EL (cell line): Measurements from ENCODE around the gene ITPR3.
A peak's percentile ranks its signal among the peaks of the same experiment; 100 is the strongest.
"Not testable (repeated sequence)": the region's sequence is repeated elsewhere in the genome, so short reads cannot be mapped to it uniquely, and the experiment has no call there.

ENCODE experiments used
- DNase-seq: peaks from one replicate; pipeline ENCODE4 v3.0.0-alpha.2; 2016

ITPR3 gene

GRCh38 chr6:33616113-33616512 is 5.0 kb upstream of the ITPR3 start:
- no peak for DNase-seq

GRCh38 chr6:33616913-33617312 is 4.2 kb upstream of the ITPR3 start:
- DNase-seq: no peak

DNA sequence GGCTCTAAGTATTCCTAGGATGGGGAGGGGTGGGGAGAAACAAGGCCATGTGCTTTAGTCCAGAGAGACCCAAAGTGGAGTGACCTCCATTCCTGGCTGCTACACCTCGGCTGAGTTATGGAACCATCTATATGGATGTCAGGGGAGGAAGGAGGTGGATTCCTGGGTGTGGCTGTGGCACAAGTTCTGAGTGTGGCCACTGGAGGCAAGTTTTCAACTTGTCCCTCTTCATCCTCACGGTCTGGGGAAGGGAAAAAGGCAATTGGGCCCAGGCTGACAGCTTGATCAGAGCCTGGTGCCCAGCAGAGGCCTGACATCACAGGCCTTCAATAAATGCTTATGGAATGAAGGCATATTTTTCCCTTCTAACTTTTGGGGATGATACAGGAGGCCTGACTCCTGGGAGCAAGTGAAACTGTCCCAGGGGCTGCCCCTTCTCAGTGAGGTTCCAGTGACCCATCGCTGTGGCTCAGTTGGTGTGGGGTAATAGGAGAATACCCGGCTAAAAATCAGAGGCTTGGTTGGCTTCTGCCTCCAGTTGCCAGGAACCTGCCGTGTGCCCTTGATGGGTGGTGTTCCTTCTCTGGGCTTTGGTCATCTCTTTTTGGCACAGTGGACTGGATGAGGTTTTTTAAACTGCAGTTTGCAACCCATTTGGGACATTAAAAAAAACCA is 1.8 kb upstream of the ITPR3 start:
- no peak for DNase-seq

DNA sequence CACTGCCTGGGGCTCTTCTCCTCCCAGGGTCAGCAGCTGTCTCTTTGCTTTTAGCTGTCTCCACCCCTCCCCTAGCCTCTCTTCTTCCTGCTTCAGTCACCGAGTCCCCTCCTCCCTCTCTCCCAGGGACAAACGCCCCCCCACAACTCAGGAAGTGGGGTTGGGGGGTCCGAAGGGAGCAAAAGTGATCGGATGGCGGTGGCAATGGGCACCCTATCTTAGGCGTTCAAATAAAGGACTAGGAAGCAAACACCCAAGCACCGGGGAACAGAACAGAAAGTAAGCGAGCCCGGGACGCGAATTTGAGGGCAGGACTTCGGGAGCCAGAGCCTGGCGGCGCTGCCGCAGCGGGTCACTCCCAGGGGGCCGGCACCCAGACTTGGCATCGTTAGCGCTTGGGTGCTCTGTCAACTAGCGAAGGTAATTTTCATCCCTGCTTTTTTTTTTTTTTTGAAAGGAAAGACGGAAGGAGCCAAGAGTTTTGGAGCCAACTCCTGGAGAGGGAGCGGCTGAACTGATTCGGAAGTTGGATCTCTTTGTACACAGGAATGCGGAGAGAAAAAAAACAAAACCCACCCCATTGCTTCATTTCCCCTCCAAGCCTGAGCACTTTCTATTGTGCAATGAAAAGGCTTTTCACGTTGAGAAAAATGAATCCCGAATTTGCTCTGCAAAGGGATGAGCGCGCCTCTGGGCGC is 815 bp upstream of the ITPR3 start:
- DNase-seq: peak; percentile 63

DNA sequence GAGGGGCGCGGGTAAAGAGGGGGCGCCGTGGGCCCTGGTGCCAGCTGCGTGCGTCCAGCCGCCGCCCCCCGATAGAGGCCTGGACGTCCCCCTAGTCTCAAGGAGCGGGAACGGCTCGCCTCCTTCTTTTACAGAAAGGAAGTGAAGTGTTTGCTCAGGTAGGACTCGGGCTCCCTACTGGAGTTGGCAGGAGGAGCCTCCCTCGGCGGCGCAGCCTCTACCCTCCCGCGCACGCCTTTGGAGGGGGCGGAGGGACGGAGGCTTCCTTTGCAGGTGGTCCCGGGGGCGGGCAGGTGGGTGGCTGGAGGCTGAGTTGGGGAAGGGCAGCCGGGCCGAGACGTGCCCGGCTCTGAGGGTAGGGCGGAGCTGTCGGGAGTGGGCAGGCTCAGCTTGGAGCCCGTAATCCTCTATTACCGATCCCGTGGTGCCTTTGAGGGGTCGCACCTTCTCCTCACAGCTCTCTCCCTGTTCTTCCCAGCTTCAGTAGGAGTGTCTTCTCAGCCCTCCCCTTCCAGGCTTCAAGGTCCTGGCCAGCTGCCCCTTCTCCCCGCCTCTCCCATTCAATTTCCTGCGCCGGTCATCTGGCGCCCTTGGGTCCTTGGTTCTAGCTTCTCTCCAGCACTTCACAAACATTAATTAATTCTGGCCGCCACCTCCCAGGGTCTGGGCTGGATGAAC is 728 bp downstream of the ITPR3 start:
- peak; percentile 67 for DNase-seq

DNA sequence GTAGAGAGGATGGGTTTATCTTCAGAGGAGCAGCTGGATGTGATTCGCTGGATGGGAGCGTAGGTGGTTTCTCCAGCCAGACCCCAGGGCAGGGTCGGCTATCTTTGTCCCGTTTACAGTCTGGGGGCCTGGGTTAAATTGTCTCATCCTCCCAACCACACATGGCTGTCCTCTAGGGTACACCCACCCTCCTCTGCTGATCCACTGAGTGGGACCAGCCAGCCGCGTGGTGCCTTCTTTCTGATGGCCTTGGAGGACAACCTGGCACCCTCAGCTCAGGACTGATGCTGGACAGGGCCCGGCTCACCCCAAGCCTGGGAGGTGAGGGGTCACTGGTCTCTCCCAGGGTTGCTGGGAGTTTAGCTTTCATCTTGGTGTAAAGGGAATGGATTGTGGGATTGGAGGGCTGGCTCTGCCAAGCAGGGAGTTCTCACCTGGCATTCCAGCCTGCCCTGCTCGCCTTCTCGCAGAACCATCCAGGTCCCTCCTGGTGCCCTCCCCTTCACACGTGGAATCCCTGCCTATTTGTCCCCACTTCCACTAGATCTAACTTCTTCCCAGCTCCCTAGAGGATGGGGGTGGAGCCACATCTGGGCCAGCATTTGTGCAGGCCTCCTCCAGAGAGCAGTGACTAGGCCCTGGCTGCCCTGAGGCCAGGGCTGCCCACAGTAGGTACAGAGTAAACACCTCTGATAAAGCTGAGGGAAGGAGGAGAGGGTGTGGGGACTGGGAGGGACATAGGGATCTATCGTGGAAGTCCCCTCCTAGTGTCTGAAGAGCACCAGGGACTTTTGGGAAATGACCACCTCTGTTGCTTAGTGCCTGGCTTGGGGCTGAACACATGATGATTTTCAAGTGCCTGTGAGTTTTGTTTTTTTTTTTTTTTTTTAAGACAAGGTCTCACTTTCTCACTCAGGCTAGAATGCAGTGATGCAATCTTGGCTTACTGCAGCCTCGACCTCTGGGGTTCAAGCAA is 1.6 kb downstream of the ITPR3 start:
- peak; percentile 62 for DNase-seq

GRCh38 chr6:33623895-33624381 is 2.8 kb downstream of the ITPR3 start:
- DNase-seq: no peak

DNA sequence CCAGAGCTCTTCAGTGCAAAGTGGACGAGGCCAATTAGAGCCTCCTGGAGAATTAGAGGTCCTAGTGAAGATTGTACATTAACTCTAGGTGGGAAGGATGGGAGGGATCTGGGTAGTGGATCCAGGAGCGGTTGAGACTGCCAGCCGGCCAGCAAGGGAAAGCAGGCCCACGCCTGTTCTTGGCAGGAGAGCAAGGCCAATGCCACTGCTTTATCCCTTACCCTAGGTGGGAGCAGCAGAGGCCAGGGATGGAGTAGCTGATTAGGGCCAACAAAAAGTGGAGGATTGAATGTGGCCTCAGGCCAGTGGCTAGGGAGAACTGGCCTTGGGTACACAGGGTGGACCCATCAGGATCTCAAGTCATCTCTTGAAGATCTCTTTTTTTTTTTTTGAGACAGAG is 3.7 kb downstream of the ITPR3 start:
- DNase-seq: no peak

GRCh38 chr6:33627876-33628275 is 6.8 kb downstream of the ITPR3 start:
- DNase-seq: no peak

- no peak for DNase-seq
Observed at GRCh38 chr6:33628401-33628964, 7.4 kb downstream of the ITPR3 start.

- DNase-seq: no peak
Observed at GRCh38 chr6:33630014-33630413, 8.9 kb downstream of the ITPR3 start.

DNA sequence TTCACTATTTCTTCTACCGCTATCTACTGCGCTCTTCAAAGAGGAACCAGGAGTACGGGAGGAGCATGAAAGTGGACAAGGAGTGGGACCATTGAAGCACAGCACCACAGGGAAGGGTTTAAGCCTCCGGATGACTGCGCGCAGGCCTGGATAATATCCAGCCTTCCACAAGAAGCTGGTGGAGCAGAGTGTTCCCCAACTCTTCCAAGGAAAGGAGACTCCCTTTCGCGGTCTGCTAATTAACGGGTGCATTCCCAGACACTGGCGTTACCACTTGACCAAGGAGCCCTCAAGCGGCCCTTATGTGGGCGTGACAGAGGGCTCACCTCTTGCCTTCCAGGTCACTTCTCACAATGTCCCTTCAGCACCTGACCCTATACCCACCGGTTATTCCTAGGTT is 10.4 kb downstream of the ITPR3 start:
- not testable (repeated sequence) for DNase-seq

DNA sequence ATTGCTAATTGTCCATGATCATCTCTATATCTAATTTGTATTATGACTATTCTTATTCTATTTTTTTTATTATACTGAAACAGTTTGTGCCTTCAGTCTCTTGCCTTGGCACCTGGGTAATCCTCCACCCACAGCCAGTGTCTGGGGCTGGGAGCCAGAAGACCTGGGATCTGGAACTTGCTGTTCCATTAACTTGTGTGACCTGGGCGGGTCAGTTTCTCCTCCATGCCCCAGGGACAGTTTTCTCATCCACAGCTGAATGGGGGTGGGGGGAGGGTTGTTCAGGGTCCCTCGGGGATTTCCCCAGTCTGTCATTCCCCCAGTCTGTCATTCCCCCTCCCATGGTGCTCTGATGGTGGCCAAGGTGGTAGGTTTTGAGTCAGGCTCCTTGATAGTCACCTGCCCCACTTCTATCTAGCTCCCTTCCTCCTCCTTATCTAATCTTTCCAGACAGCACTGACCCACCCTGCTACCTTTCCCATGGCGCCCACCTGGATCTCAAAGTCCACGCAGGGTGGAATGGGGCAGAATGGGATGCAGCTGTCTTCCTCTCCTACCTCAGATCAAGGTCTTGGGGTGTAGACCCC is 10.9 kb downstream of the ITPR3 start:
- no peak for DNase-seq

DNA sequence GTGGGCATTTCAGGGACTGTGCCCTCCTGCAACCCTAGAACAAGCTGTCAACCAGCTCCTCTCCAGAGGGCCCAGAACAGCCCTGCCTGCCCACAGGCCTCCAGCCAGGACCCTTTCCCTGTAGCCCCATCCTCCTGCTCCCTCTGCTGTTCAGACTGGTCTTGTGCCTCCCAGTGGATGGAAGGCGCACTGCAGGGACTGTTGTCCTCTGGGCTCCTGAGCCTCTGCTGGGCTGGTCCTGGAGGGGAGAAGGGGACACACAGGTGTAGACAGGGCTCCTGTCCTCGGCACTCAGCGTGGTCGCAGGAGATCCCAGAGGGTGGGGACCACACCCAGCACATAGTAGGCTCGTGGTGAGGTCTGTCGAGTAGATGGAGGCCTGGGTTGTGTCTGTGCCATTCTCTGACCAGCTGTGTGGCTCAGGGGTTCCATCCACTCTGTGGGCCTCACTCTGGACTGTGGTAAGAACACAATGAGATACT is 11.5 kb downstream of the ITPR3 start:
- DNase-seq: peak; percentile 49

DNA sequence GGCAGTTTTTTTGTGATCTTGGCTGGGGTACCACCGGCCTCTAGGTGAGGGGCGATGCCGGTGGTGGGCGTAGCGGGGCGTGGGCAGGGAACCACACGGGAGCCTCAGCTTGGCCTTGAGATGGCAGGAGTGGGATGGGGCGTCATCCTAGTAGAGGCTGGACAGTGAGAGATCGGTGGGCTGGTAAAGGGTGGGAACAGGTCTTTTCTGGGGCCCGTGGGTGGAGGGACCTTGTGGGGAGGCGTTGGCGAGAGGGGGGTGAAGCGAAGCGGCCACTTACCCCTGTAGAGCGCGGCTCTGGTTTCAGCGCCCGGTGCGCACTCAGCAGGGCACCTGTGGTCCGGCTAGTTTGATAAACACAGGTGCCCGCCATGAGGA is 12.0 kb downstream of the ITPR3 start:
- no peak for DNase-seq

DNA sequence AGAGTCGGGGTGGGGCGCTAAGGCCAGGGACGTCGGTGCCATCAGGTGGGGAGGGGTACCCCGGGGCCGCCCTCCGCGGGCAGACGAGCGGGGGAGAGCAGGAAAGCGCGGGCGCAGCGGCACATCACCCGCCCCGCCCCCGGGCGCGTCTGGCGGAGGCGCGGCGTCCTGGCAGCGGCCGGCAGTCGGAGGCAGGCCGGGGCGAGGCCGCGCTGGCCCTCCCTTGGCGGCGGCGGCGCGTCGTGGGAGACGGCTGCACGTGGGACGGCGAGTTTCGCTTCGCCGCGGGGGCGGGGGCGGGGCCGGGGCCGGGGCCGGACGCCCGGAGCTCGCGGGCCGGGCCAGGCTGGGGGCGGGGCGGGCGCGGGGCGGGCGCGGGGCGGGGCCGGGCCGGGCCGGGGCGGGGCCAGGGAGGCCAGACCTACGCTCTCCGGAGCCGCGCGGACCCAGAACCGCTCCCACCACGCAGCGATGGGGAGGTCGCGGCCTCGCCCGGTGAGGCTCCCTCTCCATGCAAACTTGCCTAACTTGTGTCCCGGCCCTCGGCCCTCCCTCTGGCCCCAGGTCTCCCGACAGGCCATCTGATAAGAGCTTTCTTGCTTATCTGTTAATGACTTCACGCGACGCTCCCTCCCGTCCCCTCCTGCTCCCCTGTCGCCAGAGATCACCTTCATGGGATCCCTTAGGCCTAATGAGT is 12.5 kb downstream of the ITPR3 start:
- DNase-seq: peak; percentile 76

DNA sequence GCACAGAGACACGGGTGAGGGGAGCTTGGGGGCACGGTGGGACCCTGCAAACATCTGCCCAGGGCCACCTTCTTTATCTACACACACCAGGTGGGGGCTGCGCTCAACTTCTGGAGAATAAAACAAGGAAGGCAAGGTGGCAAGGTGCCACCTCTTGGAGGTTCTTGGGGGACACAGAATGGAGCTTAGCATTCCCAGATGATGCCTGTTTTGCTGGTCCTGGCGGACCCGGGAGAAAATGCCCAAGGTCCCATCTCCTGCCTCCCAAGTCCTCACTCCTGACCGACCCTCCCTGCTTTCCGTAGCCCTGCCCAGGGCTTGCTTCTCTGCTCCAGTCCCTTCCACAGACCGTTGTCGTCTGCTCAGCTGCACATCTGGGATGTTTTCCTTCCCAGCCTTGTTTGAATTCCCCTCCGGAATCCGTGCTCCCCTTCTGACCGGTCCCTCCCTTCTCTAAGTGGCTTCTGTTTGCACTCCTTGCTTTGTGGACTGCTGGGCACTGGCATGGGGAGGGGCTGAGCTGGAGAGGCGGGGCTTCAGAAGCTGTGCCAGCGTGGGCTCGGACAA is 13.1 kb downstream of the ITPR3 start:
- DNase-seq: no peak

GRCh38 chr6:33634946-33635345 is 13.8 kb downstream of the ITPR3 start:
- no peak for DNase-seq

DNA sequence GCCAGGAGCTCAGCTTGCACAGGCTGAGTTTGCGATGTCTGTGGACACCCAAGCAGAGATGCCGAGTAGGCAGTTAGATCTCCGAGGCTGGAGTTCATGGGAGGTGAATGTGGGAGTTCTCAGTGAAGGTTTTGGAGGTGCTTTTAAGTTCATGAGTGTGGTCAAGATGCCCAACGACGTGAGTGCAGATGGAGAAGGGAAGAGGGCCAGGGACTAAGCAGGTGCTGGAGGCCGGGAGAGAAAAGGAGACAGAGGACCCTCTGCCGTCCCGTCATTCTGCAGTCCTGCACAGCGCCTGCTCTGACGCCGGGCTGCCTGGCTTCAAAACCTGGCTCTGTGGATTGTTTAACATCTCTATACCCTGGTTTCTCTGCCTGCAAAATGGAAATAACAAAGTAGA is 15.5 kb downstream of the ITPR3 start:
- DNase-seq: no peak

DNA sequence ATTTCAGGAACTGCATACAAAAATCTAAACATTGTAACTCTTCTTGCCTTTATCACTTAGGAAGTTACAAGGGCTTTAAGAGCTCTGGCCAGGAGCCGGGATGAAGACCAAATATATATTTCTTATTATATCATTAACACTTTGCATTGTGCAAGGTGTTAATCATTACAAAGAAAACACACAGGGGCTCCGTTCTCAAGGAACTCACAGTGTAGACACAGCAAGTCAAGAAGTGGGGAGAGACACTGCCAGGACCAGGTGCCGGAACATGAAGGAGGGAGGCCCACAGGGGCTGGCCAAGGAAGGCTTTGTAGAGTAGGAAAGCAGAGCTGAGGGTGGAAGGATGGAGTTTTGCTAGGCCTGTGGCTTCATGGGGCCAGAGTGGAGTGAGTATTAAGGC is 17.4 kb downstream of the ITPR3 start:
- no peak for DNase-seq

- DNase-seq: no peak
Observed at GRCh38 chr6:33639559-33639958, 18.4 kb downstream of the ITPR3 start.
